HG02610 (cell line): ENCODE measurements around the gene DPH2.

Experiments
- ATAC-seq: cut with Tn5 transposase; IDR thresholded peaks from one replicate; pipeline ENCODE4 v1.9.1; 2021; ENCODE audit warnings: mild to moderate bottlenecking, moderate library complexity; ENCODE audit not compliant: unreplicated experiment

Gene DPH2

GRCh38 chr1:43997295-43997999 lies 27.6 kb downstream of the DPH2 start:
- ATAC-seq: no peak

GRCh38 chr1:43998000-43998378 lies 28.2 kb downstream of the DPH2 start:
- ATAC-seq: no peak

- ATAC-seq: no peak
These were observed 29.6 kb downstream of the DPH2 start for GRCh38 chr1:43999455-43999854.

- no peak for ATAC-seq
These were observed 30.4 kb downstream of the DPH2 start for GRCh38 chr1:44000122-44000665.

- ATAC-seq: no peak
These were observed 32.4 kb downstream of the DPH2 start for GRCh38 chr1:44002165-44002564.

GRCh38 chr1:44002606-44003157 lies 32.9 kb downstream of the DPH2 start:
- ATAC-seq: no peak

GRCh38 chr1:44008259-44008658 lies 38.4 kb downstream of the DPH2 start:
- ATAC-seq: no peak

GRCh38 chr1:44010935-44011471 lies 41.2 kb downstream of the DPH2 start:
- ATAC-seq: no peak

GRCh38 chr1:44012404-44012803 lies 42.6 kb downstream of the DPH2 start:
- no peak for ATAC-seq

- ATAC-seq: no peak
These were observed 43.3 kb downstream of the DPH2 start for GRCh38 chr1:44012941-44013609.

- no peak for ATAC-seq
These were observed 44.1 kb downstream of the DPH2 start for GRCh38 chr1:44013949-44014348.

GRCh38 chr1:44014365-44015104 lies 44.7 kb downstream of the DPH2 start:
- ATAC-seq: no peak

GRCh38 chr1:44015206-44015605 lies 45.4 kb downstream of the DPH2 start:
- ATAC-seq: no peak

- no peak for ATAC-seq
These were observed 46.5 kb downstream of the DPH2 start for GRCh38 chr1:44016041-44016889.

GRCh38 chr1:44016890-44017400 lies 47.1 kb downstream of the DPH2 start:
- no peak for ATAC-seq

- ATAC-seq: no peak
These were observed 49.7 kb downstream of the DPH2 start for GRCh38 chr1:44019466-44019948.

GRCh38 chr1:44020464-44020863 lies 50.7 kb downstream of the DPH2 start:
- no peak for ATAC-seq

GRCh38 chr1:44021156-44021555 lies 51.3 kb downstream of the DPH2 start:
- ATAC-seq: no peak

- ATAC-seq: no peak
These were observed 51.9 kb downstream of the DPH2 start for GRCh38 chr1:44021581-44022321.
